HG03108 (cell line): Measurements from ENCODE around the gene THTPA.
"Not testable (repeated sequence)": the region's sequence is repeated elsewhere in the genome, so short reads cannot be mapped to it uniquely, and the experiment has no call there.

ENCODE experiments used
- ATAC-seq: cut with Tn5 transposase; IDR thresholded peaks from one replicate; pipeline ENCODE4 v1.9.1; 2021; ENCODE audit warnings: moderate library complexity; ENCODE audit not compliant: unreplicated experiment

The THTPA gene

GRCh38 chr14:23582906-23583760, 27.1 kb downstream of the THTPA start:
- ATAC-seq = no peak

GRCh38 chr14:23583761-23584526, 27.9 kb downstream of the THTPA start:
- not testable (repeated sequence) for ATAC-seq

- not testable (repeated sequence) for ATAC-seq
These were observed 28.6 kb downstream of the THTPA start for GRCh38 chr14:23584527-23585203.

GRCh38 chr14:23588884-23589598, 33.0 kb downstream of the THTPA start:
- ATAC-seq = peak; percentile 99

- ATAC-seq = no peak
These were observed 33.5 kb downstream of the THTPA start for GRCh38 chr14:23589606-23590005.

- no peak for ATAC-seq
These were observed 34.1 kb downstream of the THTPA start for GRCh38 chr14:23590198-23590597.

GRCh38 chr14:23594191-23594590, 38.1 kb downstream of the THTPA start:
- ATAC-seq = not testable (repeated sequence)

GRCh38 chr14:23600322-23600707, 44.2 kb downstream of the THTPA start:
- ATAC-seq = no peak

GRCh38 chr14:23600806-23601205, 44.7 kb downstream of the THTPA start:
- no peak for ATAC-seq

GRCh38 chr14:23601424-23601823, 45.4 kb downstream of the THTPA start:
- no peak for ATAC-seq

GRCh38 chr14:23601845-23602180, 45.7 kb downstream of the THTPA start:
- no peak for ATAC-seq

- ATAC-seq = no peak
These were observed 46.4 kb downstream of the THTPA start for GRCh38 chr14:23602181-23603095.

GRCh38 chr14:23603103-23603502, 47.0 kb downstream of the THTPA start:
- ATAC-seq = no peak

GRCh38 chr14:23604148-23604547, 48.1 kb downstream of the THTPA start:
- no peak for ATAC-seq

- no peak for ATAC-seq
These were observed 48.7 kb downstream of the THTPA start for GRCh38 chr14:23604675-23605170.

GRCh38 chr14:23605931-23606585, 50.0 kb downstream of the THTPA start:
- peak; percentile 76 for ATAC-seq

GRCh38 chr14:23608454-23608853, 52.4 kb downstream of the THTPA start:
- no peak for ATAC-seq

GRCh38 chr14:23609001-23609400, 52.9 kb downstream of the THTPA start:
- ATAC-seq = no peak

- ATAC-seq = not testable (repeated sequence)
These were observed 53.5 kb downstream of the THTPA start for GRCh38 chr14:23609411-23610089.
